Fibroblast of the aortic adventitia (primary cell): ENCODE measurements around the gene C21orf58. TPM values are rescaled to one million over a fixed set of nuclear protein-coding genes. Genes with fewer than 3 reads are reported as not detected.
"Not testable (repeated sequence)": the region's sequence is repeated elsewhere in the genome, so short reads cannot be mapped to it uniquely, and the experiment has no call there.

Experiments
- DNase-seq: peaks from one replicate; pipeline ENCODE4 v3.0.0-alpha.2; 2010; ENCODE audit warnings: low read depth
- H3K4me3 ChIP-seq: 2 replicates; pipeline ENCODE4 v1.5.1; 2011; ENCODE audit warnings: low read depth, mild to moderate bottlenecking, control low read depth, low read length, moderate library complexity
- total RNA-seq: library from RNA; depleted of rRNA; stranded (reverse); fragments of >200 nt; gene quantifications from 2 replicates; pipeline ENCODE4 v1.2.3, GENCODE V29; 2012; ENCODE audit warnings: low replicate concordance
- TF ChIP-seq, protein P1 (sequence below): IDR thresholded peaks from 2 replicates; pipeline ENCODE4 v1.5.1; 2011; ENCODE audit warnings: mild to moderate bottlenecking, low read length, control low read depth, inconsistent platforms; ENCODE audit not compliant: insufficient read depth

C21orf58 gene
- total RNA-seq: 3.6 and 10.2 TPM in 2 replicates

DNA sequence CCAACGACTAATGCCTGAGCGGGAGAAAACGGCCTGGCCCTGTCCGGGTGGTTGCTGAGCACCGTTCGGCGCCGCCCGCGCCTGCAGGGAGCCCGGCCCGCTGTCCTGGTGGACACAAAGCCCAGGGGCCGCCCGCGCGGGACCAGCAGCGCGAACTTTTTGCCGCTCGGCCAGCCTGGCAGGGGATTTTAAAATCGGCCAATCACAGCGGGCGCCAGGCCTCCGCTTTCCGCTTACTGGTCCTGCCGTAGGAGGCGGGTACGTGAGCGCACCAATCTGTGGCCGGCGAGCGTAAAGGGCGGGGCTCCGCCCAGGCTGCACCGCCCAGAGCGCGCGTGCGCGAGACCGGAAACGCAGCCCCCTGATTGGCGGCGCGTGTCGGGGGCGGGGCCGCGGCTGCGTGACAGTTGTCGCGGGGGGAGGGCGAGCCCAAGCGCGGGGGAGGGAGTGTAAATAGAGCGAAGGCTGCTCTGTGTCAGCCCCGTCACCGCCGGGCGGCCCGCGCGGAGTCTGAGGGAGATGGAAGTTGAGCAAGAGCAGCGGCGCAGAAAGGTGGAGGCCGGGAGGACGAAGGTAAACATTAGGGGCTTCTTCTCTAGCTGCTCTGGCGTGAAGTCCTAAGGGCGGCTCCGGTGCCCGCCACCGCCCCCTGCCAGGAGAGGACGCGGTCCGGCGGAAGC is at the start of gene C21orf58, which contains the start of gene PCNT:
TSS of gene C21orf58 (minus strand) at position 161 of the 680 bp plus-strand sequence. CDS start 1,132 bp downstream, outside the sequence.
TSS of gene PCNT (plus strand) at position 447 of the 680 bp plus-strand sequence. CDS start at position 520, 73 bp downstream.
- H3K4me3 ChIP-seq: peak within 1 kb of the TSS; percentile 97
- DNase-seq: peak; percentile 97
- TF ChIP-seq, protein P1, sequence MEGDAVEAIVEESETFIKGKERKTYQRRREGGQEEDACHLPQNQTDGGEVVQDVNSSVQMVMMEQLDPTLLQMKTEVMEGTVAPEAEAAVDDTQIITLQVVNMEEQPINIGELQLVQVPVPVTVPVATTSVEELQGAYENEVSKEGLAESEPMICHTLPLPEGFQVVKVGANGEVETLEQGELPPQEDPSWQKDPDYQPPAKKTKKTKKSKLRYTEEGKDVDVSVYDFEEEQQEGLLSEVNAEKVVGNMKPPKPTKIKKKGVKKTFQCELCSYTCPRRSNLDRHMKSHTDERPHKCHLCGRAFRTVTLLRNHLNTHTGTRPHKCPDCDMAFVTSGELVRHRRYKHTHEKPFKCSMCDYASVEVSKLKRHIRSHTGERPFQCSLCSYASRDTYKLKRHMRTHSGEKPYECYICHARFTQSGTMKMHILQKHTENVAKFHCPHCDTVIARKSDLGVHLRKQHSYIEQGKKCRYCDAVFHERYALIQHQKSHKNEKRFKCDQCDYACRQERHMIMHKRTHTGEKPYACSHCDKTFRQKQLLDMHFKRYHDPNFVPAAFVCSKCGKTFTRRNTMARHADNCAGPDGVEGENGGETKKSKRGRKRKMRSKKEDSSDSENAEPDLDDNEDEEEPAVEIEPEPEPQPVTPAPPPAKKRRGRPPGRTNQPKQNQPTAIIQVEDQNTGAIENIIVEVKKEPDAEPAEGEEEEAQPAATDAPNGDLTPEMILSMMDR: no peak

GRCh38 chr21:46372947-46373346 is 49.3 kb upstream of the C21orf58 start:
- H3K4me3 ChIP-seq, DNase-seq: not testable (repeated sequence)

DNA sequence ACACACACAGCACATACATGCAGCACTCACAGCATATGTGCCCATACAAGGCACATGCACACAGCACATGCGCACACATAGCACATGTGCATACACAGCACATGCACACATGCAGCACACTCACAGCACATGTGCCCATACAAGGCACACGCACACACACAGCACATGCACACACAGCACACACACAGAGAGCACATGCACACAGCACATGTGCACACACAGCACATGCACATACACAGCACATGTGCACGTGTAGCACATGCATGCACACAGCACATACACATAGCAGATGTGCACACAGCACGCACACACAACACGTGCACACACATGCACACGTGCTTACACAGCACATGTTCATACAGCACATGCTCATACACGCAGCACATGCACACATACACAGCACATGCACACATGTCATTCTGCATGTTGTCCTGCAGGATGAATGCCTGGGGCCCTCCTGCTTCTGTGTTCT is 48.4 kb upstream of the C21orf58 start:
- TF ChIP-seq, protein P1: no peak
- DNase-seq: no peak
- no peak overlapping the region for H3K4me3 ChIP-seq

- no peak overlapping the region for H3K4me3 ChIP-seq
- TF ChIP-seq, protein P1: no peak
- DNase-seq: no peak
Measured at GRCh38 chr21:46371204-46372013, 47.7 kb upstream of the C21orf58 start.

DNA sequence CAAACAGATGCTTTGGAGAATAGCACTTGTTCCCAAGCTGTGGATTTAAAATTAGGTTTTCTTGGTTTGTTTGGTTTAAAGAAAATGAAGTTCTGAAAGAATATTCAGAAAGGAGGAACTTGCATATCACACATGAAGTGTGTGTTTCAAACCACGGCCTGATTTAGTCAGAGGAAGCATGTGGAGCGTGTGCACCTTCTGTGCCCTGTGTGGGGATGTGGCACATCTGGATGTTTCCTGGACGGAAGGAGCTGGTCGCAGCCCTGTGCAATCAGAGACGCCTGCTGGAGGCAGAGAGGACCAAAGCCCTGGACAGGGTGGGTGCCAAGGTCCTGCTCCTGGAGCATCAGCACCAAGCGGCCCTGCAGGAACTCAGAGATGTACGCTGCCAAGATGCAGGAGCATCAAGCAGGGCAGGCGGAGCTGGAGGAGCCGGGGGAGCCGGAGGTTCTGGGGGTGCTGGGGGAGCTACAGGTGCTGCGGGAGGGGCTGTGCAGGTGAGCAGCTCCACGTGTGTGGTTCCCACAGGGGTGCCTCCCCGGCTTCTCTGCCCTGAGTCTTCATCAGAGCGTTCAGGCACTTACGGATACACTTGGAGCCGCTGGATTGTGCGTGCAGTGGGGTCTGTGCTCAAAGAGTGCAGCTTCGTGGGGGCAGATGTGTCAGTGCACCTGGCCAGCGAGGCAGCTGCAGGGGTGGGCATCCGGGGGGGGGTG is 46.0 kb upstream of the C21orf58 start:
- H3K4me3 ChIP-seq: no peak overlapping the region
- TF ChIP-seq, protein P1: no peak
- no peak for DNase-seq

DNA sequence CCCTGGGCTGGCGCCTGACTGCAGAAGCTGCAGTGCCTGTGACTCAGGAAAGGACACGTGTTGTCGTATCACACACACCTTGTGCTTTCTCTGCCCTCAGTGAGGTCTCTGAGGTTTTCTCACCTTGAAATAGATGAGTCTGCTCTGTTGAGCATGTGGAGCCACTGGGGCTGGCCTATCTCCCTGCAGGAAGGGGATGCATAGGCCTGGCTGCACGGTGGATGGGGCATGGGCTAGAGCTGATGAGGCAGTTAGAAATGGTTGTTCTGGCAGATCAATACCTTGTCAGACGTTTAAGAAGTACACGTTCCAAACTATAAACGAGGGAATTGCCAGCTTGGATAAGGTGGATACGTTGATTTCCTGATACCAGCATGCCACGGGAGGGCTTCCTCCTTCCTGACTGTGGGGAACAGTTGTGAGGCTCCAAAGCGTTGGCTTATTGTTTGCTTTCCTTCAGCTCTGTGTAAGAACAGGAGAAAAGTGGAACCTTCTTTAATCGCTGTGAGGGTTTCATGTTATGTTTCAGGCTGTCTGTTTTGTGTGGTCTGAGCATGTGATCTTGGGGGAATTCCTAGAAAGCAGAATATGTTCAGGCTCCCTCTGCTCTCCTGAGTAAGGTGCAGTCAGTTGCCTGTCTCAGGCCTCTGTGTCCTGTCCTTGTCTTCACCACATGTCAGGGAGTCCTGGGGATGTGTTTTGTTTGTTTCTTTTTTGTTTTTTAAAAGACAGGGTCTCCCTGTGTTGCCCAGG is 45.0 kb upstream of the C21orf58 start:
- TF ChIP-seq, protein P1: no peak
- H3K4me3 ChIP-seq: no peak overlapping the region
- DNase-seq: no peak
